MM.1S (cell line): ENCODE data around the gene MLIP.

Experiments
- DNase-seq: peaks from one replicate; pipeline ENCODE4 v3.0.0-alpha.2; 2015
- H2AFZ ChIP-seq: fragments of 300-600 bp; sonication (generic); 2 replicates; pipeline ENCODE4 v1.6.0; 2016; ENCODE audit warnings: antibody characterized with exemption, low read length
- H3F3A ChIP-seq: fragments of 300-600 bp; sonication (generic); 2 replicates; pipeline ENCODE4 v1.6.1; 2016; ENCODE audit warnings: mild to moderate bottlenecking, antibody characterized with exemption, low read length, moderate library complexity, mixed read lengths; ENCODE audit not compliant: insufficient read depth
- H3K27ac ChIP-seq: fragments of 300-600 bp; sonication (generic); 2 replicates; pipeline ENCODE4 v1.5.1; 2016; ENCODE audit warnings: mild to moderate bottlenecking, low read length
- H3K27me3 ChIP-seq: fragments of 300-600 bp; sonication (generic); replicated peaks from 2 replicates; pipeline ENCODE4 v1.6.0; 2016; ENCODE audit warnings: low read length; ENCODE audit not compliant: insufficient read depth
- H3K36me3 ChIP-seq: fragments of 300-600 bp; sonication (generic); replicated peaks from 2 replicates; pipeline ENCODE4 v1.6.1; 2016; ENCODE audit warnings: mild to moderate bottlenecking, low read length, mixed read lengths; ENCODE audit not compliant: insufficient read depth
- H3K4me1 ChIP-seq: fragments of 300-600 bp; sonication (generic); 2 replicates; pipeline ENCODE4 v1.6.1; 2016; ENCODE audit warnings: low read length, mixed read lengths
- H3K4me2 ChIP-seq: fragments of 300-600 bp; sonication (generic); 2 replicates; pipeline ENCODE4 v1.6.0; 2016; ENCODE audit warnings: low read depth, low read length
- H3K4me3 ChIP-seq: fragments of 300-600 bp; sonication (generic); 2 replicates; pipeline ENCODE4 v1.5.1; 2016; ENCODE audit warnings: low read length, mixed read lengths
- H3K79me2 ChIP-seq: fragments of 300-600 bp; sonication (generic); 2 replicates; pipeline ENCODE4 v1.6.1; 2016; ENCODE audit warnings: mixed run types, low read length, mixed read lengths
- H3K9ac ChIP-seq: fragments of 300-600 bp; sonication (generic); 2 replicates; pipeline ENCODE4 v1.6.1; 2016; ENCODE audit warnings: low read length, mixed read lengths
- H3K9me2 ChIP-seq: fragments of 300-600 bp; sonication (generic); replicated peaks from 2 replicates; pipeline ENCODE4 v1.6.1; 2016; ENCODE audit warnings: mild to moderate bottlenecking, low read length, mixed read lengths; ENCODE audit not compliant: insufficient read depth
- H3K9me3 ChIP-seq: fragments of 300-600 bp; sonication (generic); replicated peaks from 2 replicates; pipeline ENCODE4 v1.6.1; 2016; ENCODE audit warnings: mild to moderate bottlenecking, low read length, mixed read lengths; ENCODE audit not compliant: insufficient read depth
- H4K20me1 ChIP-seq: fragments of 300-600 bp; sonication (generic); 2 replicates; pipeline ENCODE4 v1.6.1; 2016; ENCODE audit warnings: mild to moderate bottlenecking, low read length, moderate library complexity, mixed read lengths; ENCODE audit not compliant: insufficient read depth
- EZH2 ChIP-seq: fragments of 300-600 bp; sonication (generic); optimal IDR thresholded peaks from 2 replicates; pipeline ENCODE3; 2017; ENCODE audit warnings: low read depth, mild to moderate bottlenecking, antibody characterized with exemption, low read length, mixed read lengths
- EZH2phosphoT487 ChIP-seq: fragments of 300-600 bp; sonication (generic); IDR thresholded peaks from 2 replicates; pipeline ENCODE4 v1.6.1; 2018; ENCODE audit warnings: antibody characterized with exemption, low read length
- TF ChIP-seq, protein P1 (sequence below): fragments of 300-600 bp; sonication (generic); IDR thresholded peaks from 2 replicates; pipeline ENCODE4 v1.5.1; 2016; ENCODE audit warnings: antibody characterized with exemption, low read length, mixed read lengths

The MLIP gene

DNA sequence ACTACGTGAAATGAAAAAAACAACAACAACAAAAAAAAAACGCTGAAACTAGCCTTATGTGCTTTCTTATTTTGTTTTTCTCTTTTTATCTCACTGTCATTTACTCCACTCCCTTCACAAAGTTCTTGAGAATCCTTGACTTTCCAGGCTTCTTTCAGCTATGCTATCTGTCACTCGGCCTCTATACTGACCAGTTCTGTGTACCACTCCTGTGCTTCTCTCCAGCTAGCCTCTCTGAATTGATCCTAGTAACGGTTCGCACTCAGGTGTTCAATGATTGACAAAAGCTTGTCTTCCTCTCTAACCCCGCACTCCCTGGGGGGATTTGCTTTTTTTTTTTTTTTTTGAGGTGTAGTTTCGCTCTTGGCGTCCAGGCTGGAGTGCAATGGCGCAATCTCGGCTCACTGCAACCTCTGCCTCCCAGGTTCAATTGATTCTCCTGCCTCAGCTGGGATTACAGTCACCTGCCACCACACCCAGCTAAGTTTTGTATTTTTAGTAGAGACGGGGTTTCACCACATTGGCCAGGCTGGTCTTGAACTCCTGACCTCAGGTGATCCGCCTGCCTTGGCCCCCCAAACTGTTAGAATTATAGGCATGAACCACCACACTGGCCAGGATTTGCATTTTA lies 31.8 kb downstream of the MLIP start:
- no peak overlapping the region for H3K9ac ChIP-seq
- no peak overlapping the region for H2AFZ ChIP-seq
- H3K36me3 ChIP-seq: no peaks in the 10 kb centered on the region
- no peaks in the 10 kb centered on the region for H4K20me1 ChIP-seq
- H3K79me2 ChIP-seq: no peaks in the 10 kb centered on the region
- H3K27me3 ChIP-seq: no peaks in the 10 kb centered on the region
- H3K27ac ChIP-seq: no peak overlapping the region
- no peaks in the 10 kb centered on the region for H3F3A ChIP-seq
- H3K9me2 ChIP-seq: no peaks in the 10 kb centered on the region
- no peaks in the 10 kb centered on the region for H3K9me3 ChIP-seq
- no peak for DNase-seq
- no peak overlapping the region for H3K4me3 ChIP-seq
- TF ChIP-seq EZH2 (no peak), EZH2phosphoT487 (no peak)
- TF ChIP-seq, protein P1, sequence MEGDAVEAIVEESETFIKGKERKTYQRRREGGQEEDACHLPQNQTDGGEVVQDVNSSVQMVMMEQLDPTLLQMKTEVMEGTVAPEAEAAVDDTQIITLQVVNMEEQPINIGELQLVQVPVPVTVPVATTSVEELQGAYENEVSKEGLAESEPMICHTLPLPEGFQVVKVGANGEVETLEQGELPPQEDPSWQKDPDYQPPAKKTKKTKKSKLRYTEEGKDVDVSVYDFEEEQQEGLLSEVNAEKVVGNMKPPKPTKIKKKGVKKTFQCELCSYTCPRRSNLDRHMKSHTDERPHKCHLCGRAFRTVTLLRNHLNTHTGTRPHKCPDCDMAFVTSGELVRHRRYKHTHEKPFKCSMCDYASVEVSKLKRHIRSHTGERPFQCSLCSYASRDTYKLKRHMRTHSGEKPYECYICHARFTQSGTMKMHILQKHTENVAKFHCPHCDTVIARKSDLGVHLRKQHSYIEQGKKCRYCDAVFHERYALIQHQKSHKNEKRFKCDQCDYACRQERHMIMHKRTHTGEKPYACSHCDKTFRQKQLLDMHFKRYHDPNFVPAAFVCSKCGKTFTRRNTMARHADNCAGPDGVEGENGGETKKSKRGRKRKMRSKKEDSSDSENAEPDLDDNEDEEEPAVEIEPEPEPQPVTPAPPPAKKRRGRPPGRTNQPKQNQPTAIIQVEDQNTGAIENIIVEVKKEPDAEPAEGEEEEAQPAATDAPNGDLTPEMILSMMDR: no peak
- no peak overlapping the region for H3K4me2 ChIP-seq
- H3K4me1 ChIP-seq: no peaks in the 10 kb centered on the region

DNA sequence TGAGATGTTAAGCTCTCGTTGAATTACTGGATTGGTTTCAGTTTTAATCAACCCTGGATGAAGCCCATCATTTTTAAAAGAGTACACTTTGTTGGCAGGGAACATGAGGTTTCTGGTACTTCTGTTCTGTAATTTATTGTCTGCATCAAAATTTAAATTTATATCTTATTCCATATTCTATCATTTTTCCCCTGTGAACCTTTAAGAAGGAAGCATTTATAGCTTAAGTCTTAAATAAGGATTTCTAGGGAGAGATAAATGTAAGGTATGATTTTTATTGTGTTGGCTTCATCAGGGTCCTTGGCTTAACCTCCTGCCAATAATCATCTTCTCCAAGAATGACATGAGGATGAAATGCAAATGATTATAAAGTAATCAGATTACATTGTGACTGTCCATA lies 40.6 kb downstream of the MLIP start:
- Histone ChIP-seq H3F3A (no peaks in the 10 kb centered on the region), H3K4me3 (no peak overlapping the region), H3K9me2 (no peaks in the 10 kb centered on the region), H3K79me2 (no peaks in the 10 kb centered on the region), H3K4me2 (no peak overlapping the region), H3K36me3 (no peaks in the 10 kb centered on the region; the same call in 1 of the 2 replicates), H2AFZ (no peak overlapping the region), H3K27me3 (no peaks in the 10 kb centered on the region), H3K4me1 (no peaks in the 10 kb centered on the region), H3K27ac (no peak overlapping the region), H3K9ac (no peak overlapping the region), H4K20me1 (no peaks in the 10 kb centered on the region), H3K9me3 (no peaks in the 10 kb centered on the region)
- DNase-seq: no peak
- TF ChIP-seq EZH2phosphoT487: no peak
- TF ChIP-seq EZH2: no peak
- TF ChIP-seq, protein P1: no peak

GRCh38 chr6:54156650-54157250 lies 45.5 kb downstream of the MLIP start:
- Histone ChIP-seq H3K9ac (no peak overlapping the region), H3K27me3 (no peaks in the 10 kb centered on the region), H3K79me2 (no peaks in the 10 kb centered on the region), H3F3A (no peaks in the 10 kb centered on the region), H3K4me3 (no peak overlapping the region), H3K9me3 (no peaks in the 10 kb centered on the region), H4K20me1 (no peaks in the 10 kb centered on the region), H3K36me3 (no peaks in the 10 kb centered on the region; the same call in 1 of the 2 replicates), H3K9me2 (no peaks in the 10 kb centered on the region), H2AFZ (no peak overlapping the region), H3K27ac (no peak overlapping the region), H3K4me1 (no peaks in the 10 kb centered on the region), H3K4me2 (no peak overlapping the region)
- DNase-seq: no peak
- TF ChIP-seq EZH2: no peak
- TF ChIP-seq EZH2phosphoT487: no peak
- TF ChIP-seq, protein P1: no peak
